AG08396 (cell line): Measurements from ENCODE around the gene GRIK4.

Experiments used
- DNase-seq: peaks from one replicate; pipeline ENCODE4 v3.0.0; 2012; ENCODE audit warnings: low spot score, mixed read lengths

GRIK4 gene

DNA sequence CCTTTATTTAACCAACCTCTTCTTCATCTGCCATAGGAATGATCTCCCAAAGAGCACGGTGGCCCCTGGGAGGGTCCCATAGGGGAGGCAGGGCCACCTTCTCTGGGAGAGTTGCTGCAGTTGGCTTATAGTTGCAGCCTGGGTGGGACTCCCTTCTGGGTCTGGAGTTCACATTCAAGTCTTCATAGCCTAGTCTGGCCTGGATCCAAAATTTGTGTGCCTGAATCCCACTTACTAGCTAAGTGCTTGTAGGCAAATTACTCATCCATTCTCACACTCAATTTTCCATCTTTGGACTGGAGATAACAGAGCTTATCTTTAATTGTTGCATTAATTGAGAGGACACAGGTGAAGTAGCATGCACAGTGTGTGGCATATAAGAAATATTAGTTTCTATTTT is 163.6 kb downstream of the GRIK4 start:
- no peak for DNase-seq

DNA sequence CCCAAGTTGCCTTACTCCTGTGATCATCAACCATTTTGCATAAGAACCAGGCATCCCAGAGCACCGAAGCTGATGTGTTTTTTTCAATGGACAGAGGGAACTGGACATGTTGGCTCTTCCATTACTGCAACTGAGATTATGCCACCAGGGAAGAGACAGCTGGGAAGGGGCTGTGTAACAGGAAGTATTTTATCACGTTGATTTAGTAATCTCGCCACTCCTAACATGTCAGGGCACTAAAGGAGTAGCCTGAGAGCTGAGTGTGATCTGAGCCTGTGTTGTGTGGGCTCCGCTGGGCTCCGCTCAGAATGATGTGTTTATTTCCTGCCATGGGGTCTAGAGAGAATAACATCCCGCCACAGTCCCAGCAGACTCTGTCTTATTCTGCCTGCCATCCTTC is 165.4 kb downstream of the GRIK4 start:
- no peak for DNase-seq

DNA sequence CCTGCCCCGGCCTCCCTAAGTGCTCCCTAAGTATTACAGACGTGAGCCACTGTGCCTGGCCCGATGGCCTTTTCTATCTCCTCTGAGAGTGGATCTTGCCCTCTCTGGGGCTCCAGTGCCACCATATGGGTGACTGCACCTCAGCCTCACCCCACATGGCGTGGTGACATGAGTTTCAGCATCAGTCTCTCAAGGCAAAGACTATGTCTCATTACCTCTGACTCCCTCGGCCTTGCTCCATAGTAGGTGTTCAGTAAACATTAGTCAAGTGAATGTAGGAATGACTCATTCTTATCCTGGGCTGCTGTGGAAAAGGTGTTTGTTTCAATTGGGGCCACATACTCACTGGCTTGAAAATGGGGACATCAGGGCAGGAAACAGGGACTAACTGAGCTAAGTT is 168.8 kb downstream of the GRIK4 start:
- DNase-seq, result no peak

DNA sequence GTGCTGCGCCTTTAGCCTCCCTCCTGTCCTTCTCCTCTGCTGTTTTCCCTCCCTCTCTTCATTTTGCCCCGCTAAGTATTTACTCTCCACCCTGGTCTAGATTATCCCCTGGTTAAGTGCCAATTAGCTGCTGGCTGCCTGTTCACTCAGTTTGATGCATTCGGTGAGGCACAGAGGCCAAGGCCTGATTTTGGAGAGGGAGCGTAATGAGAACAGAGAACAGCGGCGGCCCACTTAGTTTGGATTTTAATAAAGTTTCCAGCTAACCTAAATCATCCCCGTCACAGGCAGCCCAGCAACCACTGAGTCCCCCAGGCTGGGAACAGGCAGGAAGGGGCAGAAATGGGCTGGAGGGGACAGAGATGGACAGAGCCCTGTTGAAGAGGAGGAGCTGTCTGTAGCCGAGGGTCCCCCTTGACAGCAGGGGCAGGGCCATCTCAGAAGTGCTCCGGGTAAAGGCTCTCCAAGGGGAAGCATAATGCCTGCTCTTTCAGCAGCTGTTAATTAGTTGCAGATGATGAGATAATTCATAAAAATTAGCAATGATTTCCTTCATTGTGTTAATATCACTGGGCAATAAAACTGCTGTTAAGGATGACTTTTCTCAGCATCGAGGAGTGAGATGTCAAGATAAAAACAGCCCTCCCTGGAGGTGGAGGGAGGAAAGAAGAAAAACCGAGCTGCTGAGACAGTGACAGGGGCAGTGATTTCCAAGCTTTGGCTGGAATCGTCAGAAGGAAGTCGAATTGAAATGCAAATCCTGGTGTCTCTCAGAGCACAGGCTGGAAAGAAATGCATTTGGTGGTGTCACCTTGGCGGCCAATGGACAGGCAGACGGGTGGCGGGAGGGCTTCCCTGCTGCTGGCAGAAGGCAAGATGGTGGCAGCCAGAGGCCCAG is 170.1 kb downstream of the GRIK4 start:
- DNase-seq, result no peak

DNA sequence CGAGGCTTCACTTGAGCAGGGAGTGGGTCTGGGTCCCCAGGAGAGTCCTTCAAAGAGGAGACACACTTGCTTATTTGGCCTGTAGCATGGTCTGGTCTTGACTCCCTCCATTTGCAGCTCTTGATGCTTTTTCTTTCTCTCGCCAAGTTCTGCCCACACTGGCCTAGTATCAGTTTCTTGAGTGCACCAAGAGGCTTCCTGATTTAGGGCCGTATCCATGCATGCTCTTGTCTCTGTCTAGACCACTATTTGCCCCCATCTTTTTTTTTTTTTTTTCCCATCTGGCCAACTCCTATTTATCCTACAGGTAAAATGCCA is 170.7 kb downstream of the GRIK4 start:
- DNase-seq, result no peak

DNA sequence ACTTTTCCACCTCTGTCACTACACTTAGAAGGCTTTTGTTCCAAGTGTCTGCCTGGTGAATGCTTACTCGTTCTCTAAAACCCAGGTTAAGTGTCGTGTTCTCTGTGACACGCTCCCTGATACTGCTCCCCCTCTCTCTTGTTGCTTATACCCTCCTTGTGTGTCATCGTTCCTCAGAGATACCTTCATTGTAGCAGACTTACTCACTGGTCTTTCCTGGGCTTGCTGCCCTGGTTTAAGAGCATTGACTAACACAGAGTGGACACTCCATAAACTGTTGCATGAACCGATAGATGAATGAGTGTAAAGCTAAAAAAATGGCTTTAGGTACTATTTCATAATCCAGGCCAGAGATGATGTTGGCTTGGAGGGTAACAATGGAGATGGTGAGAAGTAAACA is 171.3 kb downstream of the GRIK4 start:
- DNase-seq, result peak; percentile 41

DNA sequence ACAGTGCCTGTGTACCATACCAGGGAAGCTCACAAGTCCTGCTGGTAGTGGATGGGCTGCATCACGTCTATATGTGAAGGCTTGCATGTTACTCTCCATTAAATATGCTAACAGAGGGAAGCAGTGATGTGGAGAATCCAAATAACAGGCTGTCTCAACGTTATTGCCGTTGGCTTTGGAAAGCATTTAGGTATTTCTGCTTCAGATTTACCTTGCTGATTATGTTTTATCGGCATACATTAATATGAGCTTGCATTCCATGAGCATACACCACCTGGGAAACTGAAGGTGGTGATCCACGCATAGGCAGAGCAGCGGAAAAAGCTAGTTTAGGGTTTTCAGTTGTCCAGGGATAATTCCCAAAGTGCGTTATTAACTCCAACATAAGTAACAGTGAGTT is 175.0 kb downstream of the GRIK4 start:
- DNase-seq, result no peak

DNA sequence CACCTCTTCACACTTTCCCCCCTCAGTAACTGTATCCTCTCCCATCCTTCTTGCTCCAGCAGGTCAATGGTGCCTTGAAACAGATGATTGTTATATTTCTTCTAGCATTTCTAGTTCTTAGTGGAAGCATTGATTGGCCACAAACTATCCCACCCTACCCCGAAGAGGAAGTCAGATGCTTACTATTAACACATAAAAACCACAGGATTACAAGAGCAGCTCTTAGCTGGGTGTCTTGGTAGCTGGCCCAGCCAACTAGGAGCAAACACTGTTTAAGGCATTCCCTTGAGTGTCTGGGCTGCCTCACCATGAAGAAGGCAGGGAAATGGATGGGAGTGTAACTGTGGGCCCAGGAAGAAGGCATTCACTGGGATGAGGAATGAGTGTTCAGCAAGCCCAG is 176.6 kb downstream of the GRIK4 start:
- DNase-seq, result no peak

DNA sequence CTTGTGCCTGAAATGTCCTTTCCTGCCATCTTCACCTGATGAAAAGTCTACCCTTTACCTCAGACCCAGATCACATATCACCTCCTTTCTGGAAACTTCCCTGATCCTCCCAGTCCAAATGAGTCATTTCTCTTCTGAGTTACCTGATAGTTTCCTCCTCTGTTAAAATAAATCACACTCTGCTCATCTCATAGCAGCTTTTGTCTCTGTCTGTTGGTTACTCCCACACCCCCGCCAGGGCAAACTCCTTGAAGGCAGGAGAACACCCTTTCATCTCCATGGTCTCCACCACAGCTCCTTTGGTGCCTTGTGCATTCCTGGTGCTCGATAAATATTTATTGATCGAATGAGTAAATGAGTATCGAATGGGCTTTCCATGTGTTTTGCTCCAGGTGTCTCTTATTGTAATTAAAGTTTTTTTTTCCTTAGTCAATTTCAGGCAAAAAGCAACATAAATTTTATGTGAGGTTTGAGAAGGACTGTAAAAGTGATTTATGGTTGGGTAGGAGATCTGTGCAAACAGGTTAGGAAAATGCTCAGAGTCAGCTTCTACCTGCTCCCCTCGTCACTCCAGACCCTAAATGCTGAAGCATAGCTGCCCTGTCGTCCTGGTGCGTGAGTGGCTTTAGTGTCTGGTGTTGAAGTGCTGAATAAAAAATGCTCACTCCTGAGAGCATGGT is 178.2 kb downstream of the GRIK4 start:
- DNase-seq, result no peak

DNA sequence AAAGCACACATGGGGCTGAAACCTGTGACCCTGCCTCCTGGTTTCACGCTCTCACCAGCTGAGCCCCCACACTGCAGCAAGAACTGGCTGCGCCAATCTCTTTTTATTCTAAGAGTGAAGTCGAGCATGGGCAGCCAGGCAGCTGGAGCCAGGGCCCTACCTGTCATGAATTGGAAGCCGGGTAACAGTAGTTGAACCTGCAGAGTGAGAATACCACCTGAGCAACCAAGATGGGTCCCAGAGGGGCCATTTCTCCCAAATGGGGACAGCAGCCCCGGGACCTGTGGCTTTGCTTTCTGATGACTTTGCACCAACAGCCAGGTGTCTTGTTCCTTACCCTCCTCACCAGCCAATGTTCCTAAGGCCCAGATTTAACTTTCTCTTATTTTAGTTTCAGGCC is 178.9 kb downstream of the GRIK4 start:
- DNase-seq, result no peak

DNA sequence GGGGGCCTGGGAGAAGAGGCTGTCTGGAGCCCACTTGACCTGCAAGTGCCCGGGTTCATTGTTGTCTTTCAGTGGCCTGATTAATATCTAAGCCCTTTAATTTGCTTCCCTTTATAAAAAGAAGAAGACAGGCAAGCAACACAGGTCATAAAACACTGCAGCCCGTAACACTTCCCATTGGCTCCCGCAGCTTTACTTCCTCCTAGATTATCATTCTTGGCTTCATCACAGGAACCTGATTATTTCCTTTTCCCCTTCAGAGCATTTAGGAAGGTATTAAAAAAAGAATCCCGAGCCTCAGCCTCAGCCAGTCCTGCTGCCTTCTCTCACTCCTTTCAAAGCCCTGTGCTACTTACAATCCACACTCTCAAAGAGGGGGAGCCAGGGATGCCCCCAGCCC is 183.2 kb downstream of the GRIK4 start:
- no peak for DNase-seq

DNA sequence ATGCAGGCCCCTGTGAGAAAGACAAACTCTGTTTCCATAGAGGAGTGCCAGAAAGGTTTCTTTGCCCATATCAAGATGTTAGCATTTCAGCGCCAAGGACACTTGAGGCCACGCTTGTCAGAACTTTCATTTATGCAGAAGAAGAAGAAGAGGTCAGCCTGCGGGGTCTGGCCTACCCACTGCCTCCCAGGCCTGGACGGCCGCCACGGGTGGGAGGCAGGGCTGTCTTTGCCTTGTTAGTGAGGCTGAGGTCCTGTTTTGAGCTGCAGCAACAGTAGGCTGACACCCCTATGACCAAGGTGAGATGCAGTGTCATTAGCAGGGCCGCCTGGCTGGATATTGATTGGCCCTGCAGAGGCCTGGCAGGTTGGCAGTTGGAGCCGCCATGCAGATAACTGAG is 183.9 kb downstream of the GRIK4 start:
- no peak for DNase-seq

DNA sequence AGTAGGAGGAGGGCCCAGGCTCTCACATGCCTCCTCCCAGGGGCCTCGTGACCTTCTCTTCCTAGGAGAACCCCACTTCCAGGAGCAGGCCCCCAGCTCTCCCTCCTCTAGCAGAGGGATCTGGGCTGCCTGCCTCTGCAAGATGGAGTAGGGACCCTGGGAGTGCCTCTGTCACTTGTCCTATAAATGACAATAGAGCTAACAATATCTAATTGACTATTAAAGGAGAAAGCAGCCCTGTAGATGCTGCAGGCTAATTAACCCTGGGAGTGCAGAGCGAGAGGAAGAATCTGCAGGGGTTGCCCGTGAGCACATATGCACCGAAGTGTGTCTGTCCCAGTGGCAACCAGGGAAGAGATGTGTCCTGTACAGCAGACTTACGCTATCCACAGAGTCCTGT is 184.4 kb downstream of the GRIK4 start:
- no peak for DNase-seq

DNA sequence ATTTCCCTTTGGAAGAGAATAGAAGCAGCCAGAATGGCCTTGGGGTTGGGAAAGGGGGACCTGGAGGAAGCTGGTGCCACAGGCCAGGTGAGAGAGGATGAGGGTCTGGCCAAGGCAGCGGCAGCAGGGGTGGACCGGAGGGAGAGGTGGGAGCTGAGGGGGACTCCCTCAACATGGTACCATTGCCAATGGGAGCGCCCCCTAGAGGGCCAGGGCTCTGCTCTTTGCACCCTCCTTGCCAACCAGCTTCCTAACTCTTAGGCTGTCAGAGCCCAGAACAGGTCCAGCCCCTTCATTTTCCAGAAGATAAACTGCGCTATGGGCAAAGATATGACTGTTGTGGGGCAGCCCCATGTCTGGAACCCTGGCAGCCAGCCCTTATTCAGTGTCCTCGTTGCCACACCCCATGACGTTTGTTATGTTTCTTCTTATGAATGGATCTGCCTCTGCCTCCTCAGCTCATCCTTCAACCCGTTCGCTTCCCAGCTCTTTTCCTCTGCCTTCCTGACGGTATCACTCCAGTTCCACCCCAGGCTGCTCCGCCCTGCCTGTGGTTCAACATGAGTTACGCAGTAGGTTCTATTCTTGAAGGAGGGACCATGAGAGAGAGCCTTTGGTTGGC is 185.2 kb downstream of the GRIK4 start:
- no peak for DNase-seq

DNA sequence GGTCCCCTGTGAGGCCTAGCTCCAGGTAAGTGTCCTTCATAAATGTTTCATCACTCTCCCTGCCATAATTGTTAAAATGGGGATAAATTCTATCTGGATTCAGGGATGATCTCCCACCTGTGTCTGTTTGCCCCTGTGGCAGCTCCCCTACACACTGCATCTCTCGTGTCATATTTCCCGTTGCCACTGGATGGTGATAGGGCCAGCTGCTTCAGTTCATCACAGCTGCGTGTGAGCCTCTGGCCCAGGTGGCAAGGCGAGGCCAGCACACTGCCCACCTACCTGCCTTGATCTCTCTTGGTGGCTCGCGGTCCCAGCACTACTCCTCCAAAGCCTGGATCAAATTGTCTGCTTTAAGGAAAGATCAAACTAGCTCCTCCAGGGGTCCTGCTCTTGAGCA is 187.4 kb downstream of the GRIK4 start:
- no peak for DNase-seq

DNA sequence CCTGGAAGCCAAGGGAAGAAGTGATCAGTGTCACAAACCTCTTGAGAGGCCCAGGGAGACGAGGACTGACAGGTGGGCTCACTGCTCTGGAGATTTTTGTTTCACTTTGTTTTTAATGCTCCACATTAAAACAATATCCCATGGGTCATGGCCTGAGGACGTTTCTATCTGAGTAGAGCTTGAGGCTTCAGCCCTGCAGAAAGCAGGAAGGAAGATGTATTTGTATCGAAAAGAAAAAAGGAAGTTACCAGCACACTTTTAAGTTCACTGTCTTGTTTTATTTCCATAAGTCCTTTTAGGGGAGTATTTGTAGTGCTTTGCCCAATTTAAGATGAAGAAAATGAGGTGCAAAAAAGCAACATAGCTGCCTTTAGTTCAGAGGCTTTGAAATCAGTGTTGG is 191.1 kb downstream of the GRIK4 start:
- no peak for DNase-seq

DNA sequence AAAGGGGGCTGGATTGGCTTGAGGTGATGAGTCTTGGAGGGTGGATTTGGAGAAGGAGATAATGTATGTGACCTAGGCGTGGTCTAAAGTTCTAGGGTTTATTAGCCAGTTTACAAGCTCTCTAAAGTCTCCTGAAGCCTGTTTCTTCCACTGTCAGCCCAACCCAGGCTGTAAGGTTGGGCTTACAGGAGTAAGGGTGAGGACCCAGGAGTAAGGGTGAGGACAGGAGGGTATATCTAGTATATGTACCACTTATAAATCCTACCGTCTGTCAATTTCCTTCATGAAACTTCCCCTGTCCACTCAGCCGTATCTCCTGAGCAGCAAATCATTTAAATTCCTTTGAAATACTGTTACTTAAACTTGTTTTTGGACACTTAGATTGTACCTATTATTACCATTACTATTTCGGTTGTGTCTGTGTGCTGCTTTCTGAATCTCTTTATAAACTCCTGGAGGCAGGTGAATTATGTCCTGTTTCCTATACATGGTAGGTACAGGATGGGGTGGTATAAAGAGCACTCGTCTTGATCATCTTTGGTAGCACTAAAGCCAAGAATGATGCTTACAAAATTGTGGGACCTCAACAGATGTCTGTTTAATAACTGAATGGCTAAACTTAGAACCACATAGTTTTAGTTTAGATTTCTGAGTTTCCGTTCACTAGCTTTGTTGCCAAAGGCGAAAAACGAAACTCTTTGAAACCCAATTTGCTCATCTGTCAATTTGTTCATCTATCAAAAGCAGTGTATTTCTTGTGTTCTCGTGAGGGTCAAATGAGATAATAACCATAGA is 192.0 kb downstream of the GRIK4 start:
- DNase-seq, result no peak

DNA sequence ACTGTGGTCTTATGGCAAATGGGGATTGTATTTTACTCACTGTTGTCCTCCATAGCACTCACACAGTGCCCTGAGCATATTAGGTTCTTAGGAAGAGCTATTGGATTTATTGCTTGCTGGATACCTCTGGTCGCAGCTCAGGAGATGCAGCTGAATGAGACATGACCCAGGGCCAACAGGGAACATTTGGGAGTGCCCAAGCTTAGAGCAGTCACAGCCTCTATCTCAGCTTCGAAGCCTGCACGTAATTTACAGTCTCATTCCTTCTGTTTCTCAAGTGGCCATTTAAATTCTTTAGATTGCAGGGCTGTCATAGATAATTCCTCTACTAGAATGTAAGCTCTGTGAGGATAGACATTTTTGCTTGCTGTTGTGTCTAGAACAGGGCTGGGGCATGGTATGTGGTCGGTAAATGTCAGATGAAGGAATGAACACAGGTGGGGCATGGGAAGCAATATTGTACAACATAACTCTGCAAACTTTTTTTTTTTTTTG is 192.8 kb downstream of the GRIK4 start:
- DNase-seq, result no peak

DNA sequence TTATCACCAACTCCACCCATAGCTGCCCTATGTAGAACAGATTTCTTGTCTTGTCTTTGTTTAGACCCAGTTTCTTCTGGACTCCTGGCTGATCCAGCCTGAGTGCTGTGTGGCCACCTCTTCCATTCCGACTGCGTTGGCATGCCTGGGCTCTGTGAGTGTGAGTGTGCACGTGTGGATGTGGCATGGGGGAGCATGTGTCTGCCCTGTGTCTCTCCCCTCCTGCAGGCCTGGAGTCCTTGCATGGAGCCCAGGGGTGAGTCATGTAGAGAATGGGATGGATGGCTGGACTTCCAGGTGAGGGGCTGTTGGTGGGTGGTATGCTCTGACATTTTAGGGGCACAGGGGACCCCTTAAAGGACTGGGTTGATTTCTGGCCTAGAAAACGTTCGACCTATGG is 194.7 kb downstream of the GRIK4 start:
- no peak for DNase-seq

DNA sequence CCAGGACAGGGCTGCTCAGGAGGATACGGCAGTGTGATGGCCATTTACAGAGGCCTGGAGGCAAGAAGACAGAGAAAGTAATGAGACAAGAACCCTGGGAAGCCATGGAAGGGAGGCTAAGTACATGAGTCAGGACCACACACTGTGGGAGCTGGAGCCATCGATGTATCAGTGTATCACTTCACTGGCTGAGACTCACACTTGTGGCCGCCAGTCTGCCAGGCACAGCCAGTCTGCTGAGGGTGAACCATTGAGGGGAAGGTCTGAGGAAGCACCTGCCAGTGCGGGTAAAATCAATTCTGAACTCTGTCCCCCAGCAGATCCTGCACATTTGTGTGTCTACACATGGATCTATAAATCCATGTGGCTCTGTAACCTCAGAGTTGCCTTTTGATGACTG is 195.6 kb downstream of the GRIK4 start:
- no peak for DNase-seq

DNA sequence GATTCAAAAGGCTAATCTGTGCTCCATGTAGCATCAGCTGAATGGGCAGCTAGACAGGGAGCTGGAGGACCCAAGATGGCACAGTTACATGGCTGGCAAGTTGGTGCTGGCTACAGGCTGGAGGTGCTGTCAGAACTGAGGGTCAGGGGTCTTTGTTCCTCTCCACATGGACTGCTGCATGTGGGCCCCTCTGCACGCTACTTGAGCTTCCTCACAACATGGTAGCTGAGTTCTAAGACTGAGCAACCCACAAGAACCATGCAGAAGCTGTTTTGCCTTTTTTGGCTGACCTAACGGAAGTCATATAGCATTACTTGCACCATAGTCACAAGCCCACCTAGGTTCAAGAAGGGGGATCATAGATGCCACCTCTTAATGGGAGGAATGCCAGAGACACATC is 196.1 kb downstream of the GRIK4 start:
- DNase-seq, result no peak

DNA sequence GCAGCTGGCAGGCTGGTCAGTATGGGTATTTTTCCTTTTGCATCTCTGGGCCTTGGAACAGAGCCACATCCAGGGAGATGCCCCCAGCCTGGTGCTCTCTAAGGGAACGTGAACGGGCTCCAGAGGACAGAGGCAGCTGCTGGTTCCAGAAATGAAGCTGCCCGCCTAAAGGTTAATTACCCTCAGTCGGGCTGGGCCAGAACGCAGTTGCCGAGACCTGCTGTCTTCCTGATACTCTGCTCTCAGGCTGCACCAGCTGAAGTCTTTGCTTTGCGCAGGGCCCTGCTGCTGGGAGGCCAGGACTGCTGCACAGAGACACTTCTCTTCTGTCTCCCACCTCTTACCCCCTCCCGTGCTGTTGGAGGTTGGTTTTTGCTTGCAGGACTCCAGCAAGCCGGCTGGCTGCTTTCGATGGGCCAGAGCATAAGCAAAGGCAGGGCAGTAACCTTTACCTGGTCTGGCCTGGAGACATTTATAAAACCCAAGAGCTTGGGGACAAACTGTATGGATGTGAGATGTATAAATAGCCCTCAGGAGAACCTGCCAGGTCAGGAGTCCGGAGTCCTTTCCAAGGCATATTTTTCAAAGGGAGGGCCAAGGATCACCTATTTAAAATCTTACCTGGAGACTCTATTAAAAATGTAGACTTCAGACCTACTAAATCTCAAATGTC is 197.1 kb downstream of the GRIK4 start:
- DNase-seq, result no peak
